PC-3 (cell line): ENCODE measurements around the gene CYB561D2. TPM values are rescaled to one million over a fixed set of nuclear protein-coding genes. Genes with fewer than 3 reads are reported as not detected.
A peak's percentile ranks its signal among the peaks of the same experiment; 100 is the strongest.

Experiments used
- ATAC-seq: fragments of 200-7000 bp; cut with Tn5 transposase; 2 replicates; pipeline ENCODE4 v1.9.1; 2020; ENCODE audit warnings: mild to moderate bottlenecking, moderate library complexity
- Bru-seq: library from RNA; stranded (reverse); fragments of 400-500 nt; gene quantifications from one replicate; lab custom pipeline; 2021; lab: Mats Ljungman, UMichigan
- BruChase-seq, 2 experiments: library from RNA; stranded (reverse); fragments of 400-500 nt; gene quantifications; one replicate each; lab custom pipeline; 2021; lab: Mats Ljungman, UMichigan
- BruUV-seq: library from RNA; stranded (reverse); fragments of 400-500 nt; replicated peaks from 2 replicates; lab custom pipeline; 2021; lab: Mats Ljungman, UMichigan
- CTCF ChIA-PET: fragments of 300-600 bp; sonication (Branson Sonifier 250); formaldehyde crosslinking; loops from one replicate; lab custom pipeline; 2022; ENCODE audit warnings: antibody characterized with exemption; lab: Charles Lee
- POLR2A ChIA-PET: fragments of 300-600 bp; sonication (Branson Sonifier 250); formaldehyde crosslinking; loops from one replicate; lab custom pipeline; 2022; ENCODE audit warnings: antibody characterized with exemption; ENCODE audit not compliant: unreplicated experiment; lab: Charles Lee
- DNase-seq: peaks from one replicate; pipeline ENCODE4 v3.0.0-alpha.2; 2015
- H2AFZ ChIP-seq: fragments of 300-600 bp; sonication (generic); 2 replicates; pipeline ENCODE4 v1.6.0; 2016; ENCODE audit warnings: antibody characterized with exemption, low read length
- H3F3A ChIP-seq: fragments of 300-600 bp; sonication (generic); one replicate; pipeline ENCODE4 v1.6.0; 2017; ENCODE audit warnings: antibody characterized with exemption, low read length, control low read depth, mild to moderate bottlenecking; ENCODE audit not compliant: unreplicated experiment
- H3K27ac ChIP-seq: fragments of 300-600 bp; sonication (generic); 2 replicates; pipeline ENCODE4 v1.5.1; 2016; ENCODE audit warnings: mild to moderate bottlenecking, low read length
- H3K27me3 ChIP-seq: fragments of 300-600 bp; sonication (generic); 2 replicates; pipeline ENCODE4 v1.6.1; 2016; ENCODE audit warnings: low read length, mixed read lengths
- H3K36me3 ChIP-seq: fragments of 300-600 bp; sonication (generic); 2 replicates; pipeline ENCODE4 v1.6.1; 2016; ENCODE audit warnings: low read depth, mixed run types, low read length, mixed read lengths
- H3K4me1 ChIP-seq: fragments of 300-600 bp; sonication (generic); 2 replicates; pipeline ENCODE4 v1.5.1; 2016; ENCODE audit warnings: low read length; ENCODE audit not compliant: insufficient read depth
- H3K4me2 ChIP-seq: fragments of 300-600 bp; sonication (generic); 2 replicates; pipeline ENCODE4 v1.6.0; 2016; ENCODE audit warnings: low read length
- H3K4me3 ChIP-seq: fragments of 300-600 bp; sonication (generic); 2 replicates; pipeline ENCODE4 v1.5.1; 2016; ENCODE audit warnings: mild to moderate bottlenecking, low read length, mixed read lengths
- H3K79me2 ChIP-seq: fragments of 300-600 bp; sonication (generic); 2 replicates; pipeline ENCODE4 v1.6.1; 2017; ENCODE audit warnings: low read length, mixed read lengths
- H3K9ac ChIP-seq: fragments of 300-600 bp; sonication (generic); 2 replicates; pipeline ENCODE4 v1.6.0; 2016; ENCODE audit warnings: mild to moderate bottlenecking, low read length
- H3K9me2 ChIP-seq: fragments of 300-600 bp; sonication (generic); replicated peaks from 2 replicates; pipeline ENCODE4 v1.6.1; 2016; ENCODE audit warnings: mixed run types, low read length, mixed read lengths
- H3K9me3 ChIP-seq: fragments of 300-600 bp; sonication (generic); 2 replicates; pipeline ENCODE4 v1.6.1; 2016; ENCODE audit warnings: low read length, mixed read lengths
- H4K20me1 ChIP-seq: fragments of 300-600 bp; sonication (generic); 2 replicates; pipeline ENCODE4 v1.6.1; 2016; ENCODE audit warnings: low read length, mixed read lengths
- EZH2 ChIP-seq: fragments of 300-600 bp; sonication (generic); IDR thresholded peaks from one replicate; pipeline ENCODE4 v1.6.1; 2017; ENCODE audit warnings: antibody characterized with exemption, mild to moderate bottlenecking, low read length; ENCODE audit not compliant: unreplicated experiment
- EZH2phosphoT487 ChIP-seq: fragments of 300-600 bp; sonication (generic); IDR thresholded peaks from 2 replicates; pipeline ENCODE4 v1.6.1; 2018; ENCODE audit warnings: mild to moderate bottlenecking, antibody characterized with exemption, low read length, borderline replicate concordance
- intact Hi-C: fragments of 100-400 bp; cut with micrococcal nuclease; formaldehyde crosslinking; loops from 2 replicates; pipeline ENCODE4 v1.9.0; 2023
- long read RNA-seq: library from polyadenylated mRNA; unstranded; transcript quantifications from one replicate; pipeline ENCODE4 v2.0.0, GENCODE V29; 2021; ENCODE audit not compliant: unreplicated experiment
- total RNA-seq: library from RNA; depleted of rRNA; stranded (reverse); fragments of >200 nt; gene quantifications from 2 replicates; pipeline ENCODE4 v1.2.3, GENCODE V29; 2014; rRNA removed
- TF ChIP-seq, protein P1 (sequence below): fragments of 300-600 bp; sonication (generic); conservative IDR thresholded peaks from 2 replicates; pipeline ENCODE4 v1.5.1; 2017; ENCODE audit warnings: antibody characterized with exemption, low read depth, mild to moderate bottlenecking, low read length

Gene CYB561D2, protein sequence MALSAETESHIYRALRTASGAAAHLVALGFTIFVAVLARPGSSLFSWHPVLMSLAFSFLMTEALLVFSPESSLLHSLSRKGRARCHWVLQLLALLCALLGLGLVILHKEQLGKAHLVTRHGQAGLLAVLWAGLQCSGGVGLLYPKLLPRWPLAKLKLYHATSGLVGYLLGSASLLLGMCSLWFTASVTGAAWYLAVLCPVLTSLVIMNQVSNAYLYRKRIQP
- 37.1 and 44.3 TPM in 2 replicates for total RNA-seq
- Bru-seq, nascent RNA, result percentile 76 among the genes with signal in this experiment
- BruChase-seq, experiment 1, labeled RNA remaining after a 6-hour chase, result percentile 84 among the genes with signal in this experiment
- percentile 78 among the genes with signal in this experiment for BruChase-seq, experiment 2, labeled RNA remaining after a 2-hour chase
- long read RNA-seq, transcript CYB561D2-202 (3 exons, 1,533 nt), result minor isoform, 12 of 95 reads
- long read RNA-seq, transcript CYB561D2-201 (4 exons, 1,225 nt), result minor isoform, 20 of 95 reads
- long read RNA-seq, transcript CYB561D2-205 (4 exons, 1,319 nt), result major isoform, 32 of 95 reads
- long read RNA-seq, partial matches to known transcripts, result 2 of 95 reads
- long read RNA-seq, other reads (novel, unspliced or antisense), result 26 of 95 reads

- TSS peak; percentile 51 for BruUV-seq
- H3F3A ChIP-seq, result peaks cover 4% of the 10 kb centered on the region
- peaks cover 6% of the 10 kb centered on the region; the same call in 1 of the 2 replicates for H4K20me1 ChIP-seq
- ATAC-seq, result peak; percentile 88
- H3K4me2 ChIP-seq, result peak within 1 kb of the TSS; percentile 95
- no peaks in the 10 kb centered on the region for H3K9me2 ChIP-seq
- peak within 1 kb of the TSS; percentile 70 for H3K27ac ChIP-seq
- POLR2A ChIA-PET, result interaction anchor here (0.5 to 1.2 kb wide), 5 partner anchors 14 to 1149 kb away, joined by 3 to 12 read pairs (median 4); partner anchors contain the start of genes DCAF1 and MAPKAPK3
- peak within 1 kb of the TSS; percentile 90 for H2AFZ ChIP-seq
- H3K4me1 ChIP-seq, result peaks cover 43% of the 10 kb centered on the region
- peak within 1 kb of the TSS; percentile 84 for H3K4me3 ChIP-seq
- H3K9ac ChIP-seq, result peak within 1 kb of the TSS; percentile 77
- CTCF ChIA-PET, result interaction anchor here (0.5 to 0.6 kb wide), 2 partner anchors 12 to 13 kb away, joined by 4 to 5 read pairs; no protein-coding TSS in a partner anchor
- DNase-seq, result peak; percentile 97
- no peaks in the 10 kb centered on the region for H3K27me3 ChIP-seq
- H3K36me3 ChIP-seq, result peaks cover 27% of the 10 kb centered on the region; the same call in 1 of the 2 replicates
- H3K79me2 ChIP-seq, result peaks cover 59% of the 10 kb centered on the region
- intact Hi-C loops, result loop anchor here (1.0 to 5.0 kb wide), 3 partner anchors 9 to 1037 kb away; partner anchors contain the start of genes CISH, MANF and TMEM115
- TF ChIP-seq EZH2phosphoT487 (no peak), EZH2 (no peak)
- TF ChIP-seq, protein P1, sequence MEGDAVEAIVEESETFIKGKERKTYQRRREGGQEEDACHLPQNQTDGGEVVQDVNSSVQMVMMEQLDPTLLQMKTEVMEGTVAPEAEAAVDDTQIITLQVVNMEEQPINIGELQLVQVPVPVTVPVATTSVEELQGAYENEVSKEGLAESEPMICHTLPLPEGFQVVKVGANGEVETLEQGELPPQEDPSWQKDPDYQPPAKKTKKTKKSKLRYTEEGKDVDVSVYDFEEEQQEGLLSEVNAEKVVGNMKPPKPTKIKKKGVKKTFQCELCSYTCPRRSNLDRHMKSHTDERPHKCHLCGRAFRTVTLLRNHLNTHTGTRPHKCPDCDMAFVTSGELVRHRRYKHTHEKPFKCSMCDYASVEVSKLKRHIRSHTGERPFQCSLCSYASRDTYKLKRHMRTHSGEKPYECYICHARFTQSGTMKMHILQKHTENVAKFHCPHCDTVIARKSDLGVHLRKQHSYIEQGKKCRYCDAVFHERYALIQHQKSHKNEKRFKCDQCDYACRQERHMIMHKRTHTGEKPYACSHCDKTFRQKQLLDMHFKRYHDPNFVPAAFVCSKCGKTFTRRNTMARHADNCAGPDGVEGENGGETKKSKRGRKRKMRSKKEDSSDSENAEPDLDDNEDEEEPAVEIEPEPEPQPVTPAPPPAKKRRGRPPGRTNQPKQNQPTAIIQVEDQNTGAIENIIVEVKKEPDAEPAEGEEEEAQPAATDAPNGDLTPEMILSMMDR, result no peak
- no peaks in the 10 kb centered on the region for H3K9me3 ChIP-seq
Observed at GRCh38 chr3:50350527-50351322, at the start of gene CYB561D2, which contains the start of gene NPRL2. Gene CYB561D2, plus strand, starts transcription at chr3:50350862. Its CDS starts 572 bp downstream, at chr3:50351434. Gene NPRL2, minus strand, starts transcription at chr3:50350775. Its CDS starts 123 bp downstream, at chr3:50350652.

DNA sequence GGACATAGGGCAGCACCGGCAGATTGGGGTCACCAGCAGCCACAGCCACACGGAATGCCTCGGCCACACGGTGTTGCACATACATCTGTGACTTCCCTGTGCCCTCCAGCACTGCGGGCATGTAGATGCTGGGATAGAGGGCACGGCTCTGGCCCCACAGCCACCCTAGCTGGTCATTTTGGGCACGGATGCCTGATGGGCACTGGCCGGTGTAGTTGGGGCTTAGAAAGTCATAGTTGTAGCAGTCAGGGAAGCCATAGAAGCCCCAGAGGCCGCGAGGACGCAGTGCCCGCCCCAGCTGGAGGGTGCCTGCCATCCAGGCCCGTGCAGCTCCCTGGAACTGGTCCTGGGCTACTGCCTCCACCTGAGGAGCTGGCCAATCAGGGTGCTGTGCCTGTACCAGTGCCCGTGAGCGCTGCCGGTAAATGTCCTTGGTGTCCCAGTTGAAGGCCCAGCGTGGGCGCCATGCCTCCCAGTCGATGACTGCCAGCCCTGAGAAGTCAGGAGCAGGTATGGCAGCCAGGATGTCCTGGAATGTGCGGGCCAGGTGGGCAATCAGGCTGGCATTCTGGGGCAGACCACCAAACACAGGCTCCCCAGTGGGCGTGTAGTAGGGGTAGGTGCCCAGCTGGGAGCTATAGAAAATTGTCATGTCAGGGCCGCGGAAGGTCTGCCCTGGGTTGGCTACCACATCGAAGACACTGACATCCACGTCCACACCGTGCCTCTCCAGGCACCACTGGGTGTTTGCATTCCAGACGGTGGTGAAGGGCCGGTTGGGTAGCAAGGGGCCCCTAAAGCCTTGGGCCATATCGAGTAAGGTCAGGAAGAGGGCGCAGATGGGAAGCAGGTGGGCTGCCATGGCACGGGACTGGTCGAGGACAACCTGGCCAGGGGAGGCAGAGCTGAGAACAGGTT is 48.3 kb upstream of the CYB561D2 start:
- intact Hi-C loops, result no loop called here
- Histone ChIP-seq H2AFZ (no peak overlapping the region), H3K4me1 (peaks cover 20% of the 10 kb centered on the region), H3K27me3 (no peaks in the 10 kb centered on the region), H4K20me1 (no peaks in the 10 kb centered on the region), H3K36me3 (no peaks in the 10 kb centered on the region), H3F3A (no peaks in the 10 kb centered on the region), H3K4me2 (no peak overlapping the region), H3K9ac (no peak overlapping the region), H3K79me2 (peaks cover 14% of the 10 kb centered on the region), H3K9me2 (no peaks in the 10 kb centered on the region), H3K4me3 (no peak overlapping the region), H3K27ac (no peak overlapping the region), H3K9me3 (0 out of 2 replicates have a peak, but pooled peaks cover 5% of the 10 kb centered on the region)
- DNase-seq (no peak), ATAC-seq (no peak)
- CTCF ChIA-PET, result interaction anchor here (0.6 to 1.0 kb wide), 2 partner anchors 22 to 170 kb away, joined by 4 to 22 read pairs; no protein-coding TSS in a partner anchor
- TF ChIP-seq, protein P1, result no peak
- TF ChIP-seq EZH2 (no peak), EZH2phosphoT487 (no peak)
- no TSS peak for BruUV-seq
- POLR2A ChIA-PET, result no interaction called here
